Uterus (tissue), 2 donors: ENCODE data around the gene PTPN18.

Experiments used
- CTCF ChIP-seq, 4 experiments: fragments of 200-600 bp in 2 of 4; fragments of 450-650 bp in 2 of 4; sonication (generic) in 2 of 4; IDR thresholded peaks; one replicate each; pipeline ENCODE4 v1.5.1; 2016 to 2019; ENCODE audit warnings: antibody characterized with exemption in 4 of 4, mild to moderate bottlenecking in 2 of 4, moderate library complexity in 1 of 4
- POLR2A ChIP-seq, 2 donors: fragments of 450-650 bp; IDR thresholded peaks; one replicate each; pipeline ENCODE4 v1.6.1; 2016; ENCODE audit warnings: antibody characterized with exemption in 2 of 2, mild to moderate bottlenecking in 1 of 2, moderate library complexity in 1 of 2

- TF ChIP-seq CTCF (IDR thresholded peaks at IDR 0.05) (no peak), POLR2A (IDR thresholded peaks at IDR 0.05) (no peak)
These were observed 10.1 kb downstream of the PTPN18 start for GRCh38 chr2:130365963-130366362.
